Measurements from ENCODE around the gene ATP8B3.
A peak's percentile ranks its signal among the peaks of the same experiment; 100 is the strongest.

Gene ATP8B3

GRCh38 chr19:1811942-1812425 lies at the start of gene ATP8B3:
TSS of gene ATP8B3 (minus strand) at chr19:1812276. CDS start at chr19:1811736, 540 bp downstream.
- peak within 1 kb of the TSS; percentile 56 for H3K4me3 ChIP-seq (ENCODE audit: control insufficient read depth, low read depth, low read length)
- peak; percentile 22 for TF ChIP-seq CTCF (IDR thresholded peaks at IDR 0.05; ENCODE audit: control insufficient read depth, insufficient read depth, low read depth, low read length, missing control alignments)
- no peak for DNase-seq (ENCODE audit: low read depth)

- no peak for DNase-seq (ENCODE audit: low read depth)
- no peak for TF ChIP-seq CTCF (IDR thresholded peaks at IDR 0.05; ENCODE audit: control insufficient read depth, insufficient read depth, low read depth, low read length, missing control alignments)
- peak overlapping the region; percentile 96 for H3K4me3 ChIP-seq (ENCODE audit: control insufficient read depth, low read depth, low read length)
Measured at GRCh38 chr19:1861599-1862031, 49.5 kb upstream of the ATP8B3 start.

- TF ChIP-seq CTCF (IDR thresholded peaks at IDR 0.05; ENCODE audit: control insufficient read depth, insufficient read depth, low read depth, low read length, missing control alignments): no peak
- H3K4me3 ChIP-seq (ENCODE audit: control insufficient read depth, low read depth, low read length): peak overlapping the region; percentile 96
- no peak for DNase-seq (ENCODE audit: low read depth)
Measured at GRCh38 chr19:1860821-1861598, 48.9 kb upstream of the ATP8B3 start.

- no peak for TF ChIP-seq CTCF (IDR thresholded peaks at IDR 0.05; ENCODE audit: control insufficient read depth, insufficient read depth, low read depth, low read length, missing control alignments)
- DNase-seq (ENCODE audit: low read depth): no peak
- peak overlapping the region; percentile 96 for H3K4me3 ChIP-seq (ENCODE audit: control insufficient read depth, low read depth, low read length)
Measured at GRCh38 chr19:1860042-1860775, 48.1 kb upstream of the ATP8B3 start.

GRCh38 chr19:1859331-1859781 lies 47.3 kb upstream of the ATP8B3 start:
- no peak for TF ChIP-seq CTCF (IDR thresholded peaks at IDR 0.05; ENCODE audit: control insufficient read depth, insufficient read depth, low read depth, low read length, missing control alignments)
- H3K4me3 ChIP-seq (ENCODE audit: control insufficient read depth, low read depth, low read length): peak overlapping the region; percentile 96
- DNase-seq (ENCODE audit: low read depth): no peak

GRCh38 chr19:1858412-1859081 lies 46.5 kb upstream of the ATP8B3 start:
- H3K4me3 ChIP-seq (ENCODE audit: control insufficient read depth, low read depth, low read length): no peak overlapping the region
- TF ChIP-seq CTCF (IDR thresholded peaks at IDR 0.05; ENCODE audit: control insufficient read depth, insufficient read depth, low read depth, low read length, missing control alignments): no peak
- DNase-seq (ENCODE audit: low read depth): no peak
